ENCODE data around the gene SCNN1B.
"Not testable (repeated sequence)": the region's sequence is repeated elsewhere in the genome, so short reads cannot be mapped to it uniquely, and the experiment has no call there.

SCNN1B gene

DNA sequence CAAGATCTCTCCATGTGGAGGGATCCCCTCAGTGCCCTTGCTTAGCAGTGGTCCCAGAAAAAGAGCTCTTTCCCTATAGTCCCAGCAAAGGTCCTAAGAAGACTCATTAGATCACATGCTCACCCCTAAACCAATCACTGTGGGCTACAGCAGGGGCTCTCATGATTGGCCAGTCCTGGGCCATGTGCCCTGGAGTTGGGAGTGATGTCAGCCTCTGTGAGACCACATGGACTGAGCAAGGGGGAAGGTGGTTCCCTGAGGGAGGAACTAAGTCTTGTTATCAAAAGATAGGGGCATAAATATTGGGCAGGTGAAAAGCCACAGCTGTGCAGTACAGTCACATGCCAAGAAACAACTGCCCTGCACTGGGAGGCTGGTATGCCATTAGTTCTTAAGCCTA lies 51.3 kb downstream of the SCNN1B start:
- in situ Hi-C loops (cut with MboI; ENCODE audit: low sequenced_read_pairs) = no loop called here

- in situ Hi-C loops (cut with MboI; ENCODE audit: low sequenced_read_pairs) = no loop called here
Measured at GRCh38 chr16:23354246-23354645, 52.1 kb downstream of the SCNN1B start.

- in situ Hi-C loops (cut with MboI; ENCODE audit: low sequenced_read_pairs) = no loop called here
Measured at GRCh38 chr16:23355106-23355670, 53.1 kb downstream of the SCNN1B start.

DNA sequence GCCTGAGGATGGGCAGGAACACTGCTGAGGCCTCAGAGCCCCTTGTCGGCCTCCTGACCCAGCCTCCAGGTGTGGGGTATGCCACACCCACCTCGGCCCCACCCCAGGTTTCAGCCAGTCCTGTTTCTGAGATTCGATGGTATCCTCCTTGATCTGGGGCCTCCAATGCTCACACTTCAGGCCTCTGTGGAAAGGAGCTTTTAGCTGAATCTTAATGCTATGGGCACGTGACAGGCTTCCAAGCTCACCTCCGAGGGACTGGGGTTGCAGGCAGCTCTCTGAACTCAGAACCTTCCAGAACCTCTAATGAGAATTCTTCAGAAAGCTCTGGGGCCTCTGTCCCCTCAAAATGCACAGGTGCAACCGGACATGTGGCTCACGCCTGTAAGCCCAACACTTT lies 54.8 kb downstream of the SCNN1B start:
- in situ Hi-C loops (cut with MboI; ENCODE audit: low sequenced_read_pairs) = no loop called here

DNA sequence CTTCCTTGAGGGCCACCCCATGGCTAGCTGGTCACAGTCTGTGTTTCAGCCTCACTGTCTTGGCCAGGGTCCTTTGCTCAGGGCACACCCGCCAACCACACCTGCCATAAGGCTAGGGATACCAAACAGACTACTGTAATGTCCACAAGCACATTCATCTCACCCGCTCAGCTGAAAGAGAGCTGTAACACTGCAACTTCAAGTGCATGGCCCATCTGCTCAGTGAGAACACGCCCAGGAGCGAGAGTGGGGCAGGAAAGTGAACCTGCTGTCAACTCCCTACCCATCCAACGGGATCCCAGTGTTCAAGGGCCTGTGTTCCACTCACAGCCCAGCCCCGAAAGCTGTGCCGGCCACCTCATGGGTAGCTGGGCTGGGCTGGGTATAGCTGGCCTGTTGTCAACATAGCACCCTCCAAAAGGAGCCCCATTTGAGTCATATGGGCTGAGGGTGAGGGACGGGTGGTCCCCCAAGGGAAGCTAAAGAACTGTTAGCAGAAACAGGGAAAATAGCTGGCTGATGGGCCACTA lies 55.7 kb downstream of the SCNN1B start:
- in situ Hi-C loops (cut with MboI; ENCODE audit: low sequenced_read_pairs) = no loop called here

DNA sequence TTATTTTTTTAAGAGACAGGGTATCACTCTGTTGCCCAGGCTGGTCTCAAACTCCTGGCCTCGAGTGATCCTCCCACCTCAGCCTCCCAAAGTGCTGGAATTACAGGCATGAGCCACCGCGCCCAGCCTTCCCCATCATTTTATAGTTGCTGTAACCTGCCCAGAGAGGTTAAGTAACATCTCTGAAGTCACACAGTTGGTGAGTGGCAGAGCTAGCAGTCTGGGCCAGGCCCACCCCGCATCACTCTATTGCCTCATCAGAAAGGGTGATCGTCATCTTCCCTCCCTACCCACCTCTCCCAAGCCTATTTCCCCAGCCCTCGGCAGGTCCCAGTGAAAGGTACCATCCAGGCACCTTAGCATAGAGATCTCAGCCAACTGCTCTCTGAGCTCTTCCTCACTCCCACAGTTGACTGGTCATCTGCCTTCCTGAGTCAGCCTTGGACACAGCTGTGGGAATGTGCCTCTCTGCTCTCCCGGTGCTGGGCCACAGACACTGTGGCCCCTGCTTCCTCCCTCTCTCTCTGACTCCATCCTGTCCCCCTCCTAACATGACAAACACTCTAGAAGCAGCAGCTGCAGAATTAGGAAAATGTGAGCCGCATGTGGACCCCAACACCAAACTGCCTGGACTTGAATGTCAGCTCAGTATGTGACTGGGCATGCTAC lies 57.1 kb downstream of the SCNN1B start:
- in situ Hi-C loops (cut with MboI; ENCODE audit: low sequenced_read_pairs) = no loop called here

GRCh38 chr16:23362460-23363317 lies 60.6 kb downstream of the SCNN1B start:
- in situ Hi-C loops (cut with MboI; ENCODE audit: low sequenced_read_pairs) = no loop called here

DNA sequence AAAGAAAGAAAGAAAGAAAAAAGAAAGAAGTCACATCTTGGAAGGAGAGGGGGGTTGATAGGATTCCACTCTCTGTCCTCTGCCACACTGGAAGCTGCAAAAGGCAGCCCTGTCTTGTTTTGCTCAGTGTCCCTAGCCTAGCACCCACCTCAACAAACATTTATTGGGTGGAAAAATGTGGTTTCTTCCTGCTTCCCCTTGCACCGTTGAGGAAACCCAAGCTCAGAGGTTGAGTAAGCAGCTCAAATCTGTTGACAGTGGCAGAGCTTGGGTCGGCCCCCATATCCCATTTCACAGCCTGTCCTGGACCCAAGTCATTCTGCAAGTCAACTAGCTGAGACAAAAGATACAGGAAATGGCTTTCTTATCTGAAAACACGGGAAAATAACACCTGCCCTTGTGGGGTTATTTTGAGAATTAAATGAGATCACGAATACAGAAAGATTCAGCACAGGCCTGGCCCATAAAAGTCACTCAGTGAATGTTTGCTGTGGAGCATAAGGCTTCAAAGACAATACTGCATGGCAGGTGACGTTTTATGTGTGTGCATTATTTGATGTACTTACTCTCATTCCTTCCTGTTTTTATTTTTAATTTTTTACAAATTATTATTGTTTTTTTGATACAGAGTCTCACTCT lies 63.6 kb downstream of the SCNN1B start:
- in situ Hi-C loops (cut with MboI; ENCODE audit: low sequenced_read_pairs) = no loop called here

GRCh38 chr16:23366341-23366740 lies 64.2 kb downstream of the SCNN1B start:
- in situ Hi-C loops (cut with MboI; ENCODE audit: low sequenced_read_pairs) = not testable (repeated sequence)

- in situ Hi-C loops (cut with MboI; ENCODE audit: low sequenced_read_pairs) = no loop called here
Measured at GRCh38 chr16:23367564-23367963, 65.5 kb downstream of the SCNN1B start.

DNA sequence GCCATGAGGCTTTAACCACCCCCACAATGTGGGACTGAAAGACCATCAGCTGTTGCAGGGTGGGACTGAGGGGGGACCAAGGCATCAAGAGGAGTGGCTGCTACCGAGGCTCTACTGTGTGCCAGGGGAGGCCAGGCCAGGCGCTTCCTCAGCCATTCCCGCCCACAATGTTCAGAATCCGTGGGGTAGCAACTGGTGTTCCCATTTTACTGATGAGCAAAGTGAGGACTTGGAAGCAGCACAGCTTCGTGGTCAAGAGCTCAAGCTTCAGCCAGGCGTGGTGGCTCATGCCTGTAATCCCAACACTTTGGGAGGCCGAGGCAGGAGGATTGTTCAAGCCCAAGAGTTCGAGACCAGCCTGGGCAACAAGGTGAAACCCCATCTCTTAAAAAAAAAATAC lies 65.9 kb downstream of the SCNN1B start:
- in situ Hi-C loops (cut with MboI; ENCODE audit: low sequenced_read_pairs) = no loop called here

GRCh38 chr16:23368469-23368868 lies 66.4 kb downstream of the SCNN1B start:
- in situ Hi-C loops (cut with MboI; ENCODE audit: low sequenced_read_pairs) = no loop called here

GRCh38 chr16:23369416-23369815 lies 67.3 kb downstream of the SCNN1B start:
- in situ Hi-C loops (cut with MboI; ENCODE audit: low sequenced_read_pairs) = no loop called here

DNA sequence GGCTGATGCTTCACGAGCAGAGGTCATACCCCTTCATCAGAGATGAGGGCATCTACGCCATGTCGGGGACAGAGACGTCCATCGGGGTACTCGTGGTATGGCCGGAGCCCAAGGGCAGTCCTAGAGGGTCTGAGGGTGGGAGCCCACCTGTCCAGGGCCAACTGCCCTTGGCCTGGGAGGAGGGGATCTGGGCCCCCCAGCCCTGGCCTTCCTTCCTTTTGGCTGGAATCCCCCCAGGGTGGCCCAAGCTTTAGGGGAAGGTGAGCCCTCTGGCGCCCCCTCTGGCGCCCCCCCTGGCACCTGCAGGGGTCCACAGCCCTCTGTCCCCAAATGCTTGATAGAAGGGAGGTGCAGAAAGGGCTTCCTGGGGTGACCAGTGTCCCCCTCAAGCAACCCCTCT lies 69.3 kb downstream of the SCNN1B start:
- in situ Hi-C loops (cut with MboI; ENCODE audit: low sequenced_read_pairs) = no loop called here

DNA sequence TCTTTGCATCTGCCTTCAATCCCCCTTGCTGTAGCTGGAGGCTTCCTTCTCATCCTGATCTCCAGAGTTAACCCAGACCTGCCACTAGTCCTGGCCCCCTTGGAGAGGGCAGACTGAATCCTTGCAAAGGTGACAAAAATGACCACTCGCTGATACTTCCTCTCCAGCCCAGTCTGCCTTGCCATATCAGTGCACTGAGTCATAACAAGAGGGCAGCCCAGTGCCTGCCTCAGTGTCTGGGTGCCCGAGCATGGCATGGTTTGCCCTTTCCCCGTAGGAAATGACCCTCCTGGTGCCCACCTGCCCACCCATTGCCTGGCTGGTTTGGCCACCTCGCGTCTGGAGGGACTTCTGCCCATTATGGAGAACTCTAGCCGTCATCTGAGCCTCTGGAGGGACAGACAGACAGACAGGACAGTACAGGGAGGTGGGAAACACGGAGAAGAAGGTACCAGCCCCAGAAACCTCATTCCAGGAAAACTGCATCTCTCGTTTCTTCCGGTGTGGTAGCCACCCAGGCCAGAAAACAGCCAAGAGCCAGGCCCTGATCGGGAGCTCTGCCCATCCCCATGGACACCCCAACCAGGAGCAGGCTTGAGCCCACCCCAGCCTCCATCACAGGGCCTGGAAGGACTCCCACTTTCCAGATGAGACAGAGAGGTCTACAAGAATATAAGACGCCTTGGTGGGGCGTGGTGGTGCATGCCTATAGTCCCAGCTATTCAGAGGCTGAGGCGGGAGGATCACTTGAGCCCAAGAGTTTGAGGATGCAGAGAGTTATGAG lies 71.5 kb downstream of the SCNN1B start:
- in situ Hi-C loops (cut with MboI; ENCODE audit: low sequenced_read_pairs) = no loop called here

DNA sequence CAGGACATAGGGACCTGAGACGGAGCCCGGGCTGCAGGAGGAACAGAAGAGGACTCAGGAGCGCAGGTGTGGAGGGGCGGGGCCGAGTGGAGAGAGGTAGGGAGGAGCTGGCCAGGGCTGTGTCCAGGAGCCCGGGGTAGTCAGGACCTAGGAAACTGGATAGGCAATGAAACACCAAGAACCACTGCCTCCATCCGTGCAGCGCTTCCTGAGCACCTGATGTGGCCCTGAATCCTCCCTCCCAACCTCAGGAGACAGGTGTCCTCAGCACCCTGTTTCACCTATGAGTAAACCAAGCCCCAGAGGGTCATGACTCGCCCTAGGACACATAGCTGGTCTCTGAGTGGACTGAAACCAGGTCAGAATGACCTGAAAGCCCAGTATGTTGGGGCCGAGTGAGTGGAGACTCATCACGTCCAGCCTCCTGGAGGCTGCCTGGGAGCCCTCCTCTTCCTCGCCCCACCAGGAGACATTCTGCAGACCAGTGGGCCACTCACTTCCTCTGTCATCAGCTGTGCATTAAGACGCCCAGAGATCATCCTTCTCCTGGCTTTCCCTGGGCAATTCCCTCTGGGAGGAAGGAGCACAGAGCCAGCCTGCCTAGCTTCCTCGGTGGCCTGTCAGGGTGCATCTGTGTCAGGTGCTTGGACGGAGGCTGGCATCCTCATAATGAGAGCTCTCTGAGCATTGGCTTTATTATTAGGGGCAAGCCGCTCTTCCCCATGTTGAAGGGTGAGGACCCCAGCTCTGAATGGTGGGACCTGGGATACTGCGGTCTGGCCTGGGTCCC lies 72.8 kb downstream of the SCNN1B start:
- in situ Hi-C loops (cut with MboI; ENCODE audit: low sequenced_read_pairs) = no loop called here

GRCh38 chr16:23375643-23376042 lies 73.5 kb downstream of the SCNN1B start:
- in situ Hi-C loops (cut with MboI; ENCODE audit: low sequenced_read_pairs) = no loop called here

DNA sequence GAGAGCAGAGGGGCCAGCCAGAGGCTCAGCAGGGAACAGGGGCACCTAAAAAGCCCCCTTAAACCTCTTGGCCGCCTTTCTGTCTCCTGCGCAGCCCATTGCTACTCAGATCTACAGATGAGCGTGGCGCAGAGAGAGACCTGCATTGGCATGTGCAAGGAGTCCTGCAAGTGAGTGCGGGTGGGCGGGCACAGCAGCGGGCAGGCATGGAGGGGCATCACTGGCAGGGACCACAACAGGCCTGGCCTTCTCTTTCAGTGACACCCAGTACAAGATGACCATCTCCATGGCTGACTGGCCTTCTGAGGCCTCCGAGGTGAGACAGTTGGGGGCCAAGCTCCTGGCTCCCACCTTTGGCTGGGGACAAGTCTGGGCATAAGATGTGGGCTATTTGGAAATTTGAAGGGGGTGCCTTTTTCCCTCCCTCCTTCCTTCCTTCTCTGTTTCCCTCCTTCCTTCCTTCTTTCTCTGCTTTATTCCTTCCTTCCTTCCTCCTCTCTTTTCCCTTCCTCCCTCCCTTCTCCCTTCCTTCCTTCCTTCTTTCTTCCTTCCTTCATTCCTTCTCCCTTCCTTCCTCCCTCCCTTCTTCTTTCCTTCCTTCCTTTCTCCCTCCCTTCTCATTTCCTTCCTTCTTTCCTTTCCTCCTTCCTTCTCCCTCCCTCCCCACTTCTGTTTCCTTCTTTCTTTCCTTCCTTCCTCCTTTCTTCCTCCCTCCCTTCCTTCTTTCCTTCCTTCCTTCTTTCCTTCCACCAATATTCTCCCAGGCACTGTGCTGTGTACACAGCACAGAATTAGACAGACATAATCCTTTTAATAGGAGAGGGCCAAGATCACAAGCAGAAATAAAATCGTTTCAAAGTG lies 75.2 kb downstream of the SCNN1B start:
- in situ Hi-C loops (cut with MboI; ENCODE audit: low sequenced_read_pairs) = no loop called here

DNA sequence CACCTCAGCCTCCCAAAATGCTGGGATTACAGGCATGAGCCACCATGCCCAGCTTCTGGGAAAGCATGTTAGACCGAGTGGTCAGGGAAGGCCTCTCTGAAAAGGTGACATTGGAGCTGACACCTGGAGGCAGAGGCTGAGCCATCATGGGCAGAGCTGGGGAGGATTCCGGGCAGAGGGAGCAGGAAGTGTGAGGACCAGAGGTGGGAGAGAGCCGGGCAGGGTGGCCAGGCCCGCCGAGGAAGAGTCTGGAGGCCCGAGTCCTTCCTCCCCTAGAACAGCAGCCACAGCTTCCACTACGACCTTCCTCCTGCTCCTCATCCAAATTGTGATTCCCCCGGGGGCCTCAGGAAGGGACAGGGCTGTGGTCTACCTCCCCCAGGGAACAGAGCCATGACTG lies 76.2 kb downstream of the SCNN1B start:
- in situ Hi-C loops (cut with MboI; ENCODE audit: low sequenced_read_pairs) = no loop called here
